GM19328 (cell line): ENCODE measurements around the gene CCDC149.
A peak's percentile ranks its signal among the peaks of the same experiment; 100 is the strongest.
"Not testable (repeated sequence)": the region's sequence is repeated elsewhere in the genome, so short reads cannot be mapped to it uniquely, and the experiment has no call there.

Source experiments
- ATAC-seq: cut with Tn5 transposase; IDR thresholded peaks from one replicate; pipeline ENCODE4 v1.9.1; 2021; ENCODE audit warnings: mild to moderate bottlenecking, moderate library complexity; ENCODE audit not compliant: unreplicated experiment

The CCDC149 gene

DNA sequence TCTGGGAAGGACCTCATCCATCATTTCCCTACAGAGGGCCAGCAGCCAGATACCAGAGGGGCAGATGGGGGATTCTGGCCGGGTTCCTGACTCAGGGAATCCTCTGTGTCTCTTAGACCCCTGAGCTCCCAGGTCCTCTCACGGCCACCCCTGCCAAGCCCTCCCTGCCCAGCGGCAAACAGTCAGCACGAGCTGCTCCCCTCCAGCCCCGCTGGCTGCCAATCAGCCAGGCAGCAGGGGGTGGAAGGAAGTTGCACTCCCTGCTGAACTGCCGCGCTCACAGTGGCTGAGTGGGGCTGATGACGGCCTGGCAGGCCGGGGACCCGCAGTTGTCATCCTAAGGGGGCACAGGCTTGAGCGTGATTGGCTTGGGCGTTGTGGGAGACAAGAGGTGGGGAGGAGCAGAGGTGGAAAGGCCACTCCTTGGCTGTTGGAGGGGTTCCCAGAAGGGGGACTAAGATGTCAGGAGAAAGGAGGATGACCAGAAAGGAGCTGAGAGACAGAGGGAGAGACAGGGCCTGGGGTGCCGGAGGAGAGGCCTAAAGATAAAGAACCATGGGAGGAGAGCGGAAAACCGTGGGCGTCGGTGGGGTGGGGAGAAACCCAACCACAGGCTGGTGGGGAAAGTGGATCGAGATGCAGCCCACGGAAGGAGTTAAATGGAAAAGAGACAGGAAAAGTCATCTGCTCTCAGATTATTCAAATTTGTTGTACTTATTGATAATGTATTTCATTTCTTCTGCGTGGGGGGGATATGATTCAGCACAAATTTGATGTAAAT is 4.4 kb upstream of the CCDC149 start:
- no peak for ATAC-seq

DNA sequence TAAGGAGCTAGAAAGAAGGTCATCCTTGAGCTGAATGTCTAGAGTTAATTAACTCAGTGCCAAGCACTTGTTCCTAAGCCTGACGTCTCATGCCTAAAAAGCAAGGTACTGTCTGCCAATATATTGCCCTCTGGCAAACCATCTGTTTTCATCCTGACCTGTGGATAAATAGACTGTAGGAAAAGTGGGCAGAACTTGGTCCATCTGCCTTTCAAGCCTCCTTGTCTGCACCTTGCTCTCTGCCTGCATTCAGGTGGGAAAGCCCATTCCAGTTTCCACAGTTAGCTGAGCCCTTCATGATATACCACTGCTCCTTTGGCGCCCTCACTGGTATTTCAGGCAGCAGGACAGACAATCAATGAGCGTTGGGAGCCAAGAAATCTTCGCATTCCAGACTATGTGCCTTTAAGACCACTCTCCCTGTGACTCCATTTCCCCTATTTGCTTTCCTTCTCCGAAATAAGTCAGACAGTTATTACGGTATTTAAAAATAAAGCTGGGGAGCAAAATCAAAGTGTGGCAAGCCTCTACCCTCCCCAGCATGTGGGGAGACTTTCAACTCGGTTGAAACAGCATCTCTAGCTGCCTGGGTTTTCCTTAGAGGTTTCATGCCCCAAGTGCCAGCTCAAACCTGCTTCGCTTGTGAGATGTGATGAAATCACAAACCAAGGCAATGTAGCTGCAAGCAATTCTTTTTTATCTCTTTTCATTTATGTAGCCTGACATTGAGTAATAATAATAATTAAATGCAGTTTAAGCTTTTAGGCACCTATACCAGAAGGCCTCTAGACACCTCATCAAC is 2.5 kb upstream of the CCDC149 start:
- no peak for ATAC-seq

GRCh38 chr4:24914460-24914859 is 1.6 kb upstream of the CCDC149 start:
- no peak for ATAC-seq

GRCh38 chr4:24913119-24913485 is 260 bp upstream of the CCDC149 start:
- no peak for ATAC-seq

- no peak for ATAC-seq
Measured at GRCh38 chr4:24910499-24910898, 2.3 kb downstream of the CCDC149 start.

DNA sequence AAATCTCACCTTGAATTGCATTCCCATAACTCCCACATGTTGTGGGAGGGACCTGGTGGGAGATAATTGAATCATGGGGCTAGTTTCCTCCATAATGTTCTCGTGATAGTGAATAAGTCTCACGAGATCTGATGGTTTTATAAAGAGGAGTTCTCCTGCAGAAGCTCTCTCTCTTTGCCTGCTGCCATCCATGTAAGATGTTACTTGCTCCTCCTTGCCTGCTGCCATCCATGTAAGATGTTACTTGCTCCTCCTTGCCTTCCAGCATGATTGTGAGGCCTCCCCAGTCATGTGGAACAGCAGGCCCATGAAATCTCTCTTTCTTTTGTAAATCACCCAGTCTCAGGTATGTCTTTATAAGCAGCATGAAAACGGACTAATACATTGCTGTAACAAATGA is 3.2 kb downstream of the CCDC149 start:
- not testable (repeated sequence) for ATAC-seq

DNA sequence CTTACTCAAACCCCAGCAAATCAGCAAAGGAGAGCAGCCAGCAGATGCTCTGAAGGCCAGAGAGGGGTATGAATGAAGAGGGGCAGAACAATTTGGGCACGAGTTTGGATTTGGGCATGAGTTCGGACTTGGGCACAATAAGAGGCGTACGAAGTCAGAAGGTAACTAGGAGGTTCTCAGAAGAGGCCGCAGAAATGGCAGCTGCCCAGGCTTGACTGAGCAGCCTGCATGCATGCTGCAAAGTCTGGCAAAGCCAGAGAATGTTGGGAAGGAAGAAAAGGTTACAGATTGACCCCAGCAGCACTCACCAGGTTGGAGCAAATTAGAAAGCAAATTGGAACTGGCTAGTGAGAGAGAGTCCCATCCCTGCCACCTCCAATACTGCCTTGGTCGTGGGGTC is 15.2 kb downstream of the CCDC149 start:
- no peak for ATAC-seq

DNA sequence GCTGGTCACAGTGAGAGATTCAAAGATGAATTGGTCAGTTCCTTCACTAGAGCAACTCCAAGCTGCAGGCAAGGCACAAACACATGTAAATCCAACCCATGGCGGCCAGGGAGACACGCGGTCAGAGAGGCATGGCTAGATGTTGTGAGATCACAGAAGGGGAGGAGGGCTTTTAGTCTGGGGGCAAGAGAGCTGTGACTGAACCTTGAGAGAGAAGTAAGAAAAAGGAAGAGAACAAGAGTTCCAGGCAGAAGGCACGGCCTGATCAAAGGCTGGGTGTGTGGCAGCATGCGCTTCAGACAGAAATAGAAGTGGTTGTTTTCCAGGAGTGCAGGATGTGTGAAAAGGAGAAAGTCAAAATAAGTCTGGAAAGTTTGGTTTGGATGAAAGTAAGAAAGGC is 15.9 kb downstream of the CCDC149 start:
- ATAC-seq = no peak

DNA sequence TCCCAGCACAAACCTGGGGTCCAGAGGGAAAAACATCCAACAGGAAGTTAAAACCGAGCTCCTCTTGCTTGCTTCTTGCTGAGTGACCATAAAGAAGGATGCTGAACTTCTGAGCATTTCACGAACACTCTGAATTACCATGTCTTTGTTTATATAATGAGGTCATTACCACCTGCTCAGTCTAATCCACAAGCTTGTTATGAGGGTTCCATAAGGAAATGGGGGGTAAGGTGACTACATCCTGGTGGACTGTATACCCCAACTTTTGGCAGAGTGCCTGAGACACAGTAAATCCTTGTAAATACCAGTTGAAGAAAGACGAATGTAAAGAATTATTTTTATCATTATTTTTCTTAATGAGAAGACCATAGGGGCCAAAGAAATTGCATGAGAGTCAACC is 16.8 kb downstream of the CCDC149 start:
- no peak for ATAC-seq

DNA sequence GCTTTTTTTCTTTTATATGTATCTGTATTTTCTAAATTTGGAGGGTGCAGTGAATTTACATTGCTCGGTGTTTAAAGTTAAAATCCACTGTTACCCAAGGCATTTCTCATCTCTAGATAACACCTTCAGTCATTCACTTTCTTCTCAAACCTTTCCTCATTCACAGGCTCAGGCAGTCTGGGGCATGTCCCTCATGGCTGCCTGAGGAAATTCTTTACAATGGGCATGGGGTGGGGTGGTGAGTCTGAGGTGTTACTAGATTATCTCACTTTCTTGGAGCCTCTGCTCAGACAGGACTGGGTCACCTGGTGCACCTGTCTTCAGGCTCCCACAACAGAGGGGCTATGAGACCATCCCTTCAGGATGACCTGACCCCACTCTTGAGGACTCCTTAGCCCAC is 17.4 kb downstream of the CCDC149 start:
- ATAC-seq = no peak

DNA sequence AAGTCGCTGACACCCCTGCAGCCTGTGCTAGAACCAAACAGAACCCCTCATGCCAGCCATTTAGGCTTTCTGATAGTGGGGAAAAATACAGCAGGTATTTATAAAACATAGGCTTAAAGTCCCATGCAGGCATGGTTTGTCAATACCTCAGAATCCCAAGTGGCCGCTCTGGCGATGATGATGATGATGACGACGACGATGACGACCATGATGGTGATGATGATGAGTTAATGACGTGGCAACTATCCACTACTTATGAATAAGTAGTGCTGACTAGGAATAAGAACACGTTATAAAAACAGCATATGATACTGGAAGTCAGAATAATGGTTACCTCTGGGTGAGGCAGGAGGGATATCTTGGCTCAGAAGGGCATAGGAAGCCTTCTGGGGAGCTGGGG is 18.0 kb downstream of the CCDC149 start:
- no peak for ATAC-seq

DNA sequence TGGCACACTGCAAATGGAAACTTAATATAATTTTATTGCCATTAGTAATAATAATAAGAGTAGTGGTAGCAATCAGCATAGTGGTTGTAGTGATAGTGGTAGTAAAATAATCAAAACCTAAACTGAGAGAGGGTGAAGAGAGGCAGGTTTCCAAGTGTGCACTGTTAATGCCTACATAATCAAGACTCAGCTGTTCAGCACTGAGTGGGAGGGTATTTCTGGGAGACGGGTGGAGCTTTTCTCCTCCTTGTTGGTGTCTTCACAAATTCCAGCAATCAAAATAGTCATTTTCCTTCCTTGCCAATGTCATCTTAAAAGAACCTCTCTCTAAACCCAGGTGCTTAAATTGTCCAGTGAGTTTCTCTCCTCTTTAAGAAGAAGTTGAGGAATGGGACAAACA is 18.6 kb downstream of the CCDC149 start:
- no peak for ATAC-seq

- ATAC-seq = no peak
Measured at GRCh38 chr4:24892778-24893177, 20.1 kb downstream of the CCDC149 start.

- ATAC-seq = no peak
Measured at GRCh38 chr4:24892278-24892677, 20.6 kb downstream of the CCDC149 start.

DNA sequence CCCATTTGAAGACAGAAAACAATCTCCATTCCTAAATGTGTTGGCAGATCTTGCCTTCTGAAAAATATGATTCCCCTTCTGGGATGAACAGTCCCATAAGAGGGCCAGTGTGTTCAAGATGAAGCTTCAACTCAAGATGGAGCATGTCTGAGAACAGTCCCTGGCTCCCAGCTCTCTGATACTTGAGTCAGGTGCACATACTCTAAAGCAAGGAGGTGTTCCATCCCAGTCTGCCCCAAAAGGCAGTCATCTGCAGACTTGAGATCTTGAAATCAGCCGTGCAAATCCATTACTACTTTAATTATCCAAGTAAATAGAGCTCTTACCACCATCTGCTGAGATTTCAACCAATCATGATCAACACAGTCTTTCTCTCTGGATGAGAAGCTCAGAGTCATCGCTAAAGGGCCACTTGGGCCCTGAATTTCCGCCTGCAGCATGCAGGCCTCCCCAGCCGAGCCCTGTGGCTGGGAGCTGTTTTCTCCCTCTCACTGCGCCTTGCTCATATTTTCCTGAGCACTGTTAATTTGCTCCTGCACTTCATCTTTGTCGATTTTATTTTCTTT is 22.2 kb downstream of the CCDC149 start:
- ATAC-seq = no peak

GRCh38 chr4:24889991-24890390 is 22.9 kb downstream of the CCDC149 start:
- ATAC-seq = peak; percentile 52

DNA sequence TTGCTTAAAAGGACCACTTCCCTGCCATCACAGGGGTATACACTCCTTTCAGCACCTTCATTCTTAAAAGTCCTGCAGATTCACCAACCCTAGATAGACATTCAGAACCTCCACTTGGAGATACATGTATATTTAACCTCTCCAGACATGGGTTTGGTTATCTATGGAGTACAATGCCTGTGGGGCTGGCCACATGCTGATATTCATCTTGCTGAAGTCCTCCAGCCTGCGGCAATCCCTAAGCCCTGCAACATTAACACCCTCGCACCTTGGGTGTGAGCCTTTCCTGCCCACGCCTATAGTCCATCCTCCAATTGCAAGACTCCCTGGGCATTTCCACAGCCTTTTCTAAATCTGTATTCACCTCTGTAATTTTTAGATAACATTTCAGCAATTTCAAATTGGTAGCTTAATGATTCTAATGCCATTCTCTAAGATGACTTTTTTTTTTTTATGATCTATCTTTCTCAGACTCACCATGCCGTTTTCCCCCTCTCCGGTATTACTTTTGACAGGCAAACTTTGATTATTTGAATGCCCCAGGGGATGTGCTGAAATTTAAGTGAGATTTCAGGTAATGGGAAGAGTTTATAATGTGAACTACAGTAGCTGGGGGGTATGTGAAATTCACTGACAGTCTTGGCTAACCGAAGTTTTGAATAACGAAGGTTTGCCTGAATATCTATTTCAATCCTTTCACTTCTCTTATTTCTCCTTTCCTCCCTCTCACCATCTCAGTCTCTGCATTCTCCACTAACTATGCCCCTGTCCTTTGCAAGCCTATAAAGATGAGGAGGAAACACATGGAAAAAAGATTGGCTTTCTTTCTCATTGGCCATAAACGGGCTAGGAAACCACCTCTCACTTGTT is 24.1 kb downstream of the CCDC149 start:
- peak; percentile 28 for ATAC-seq

GRCh38 chr4:24887881-24888430 is 24.9 kb downstream of the CCDC149 start:
- no peak for ATAC-seq

DNA sequence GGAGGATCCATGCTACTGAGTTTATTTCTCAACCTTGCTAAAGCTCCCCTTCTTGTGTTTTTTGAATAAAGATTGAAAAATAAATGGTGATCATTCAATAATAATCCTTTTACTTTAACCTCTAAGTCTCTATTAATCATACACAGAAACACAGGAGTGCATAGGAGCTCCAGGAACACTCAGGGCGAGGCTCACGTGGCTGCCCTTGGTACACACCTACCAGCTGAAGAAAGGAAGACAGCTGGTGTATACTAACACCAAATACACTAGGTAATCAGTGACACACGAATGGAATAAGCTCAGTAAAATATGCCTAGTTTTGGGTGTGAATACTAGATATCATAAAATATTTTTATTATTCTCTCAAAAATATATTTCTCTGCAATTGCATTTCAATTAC is 26.2 kb downstream of the CCDC149 start:
- ATAC-seq = no peak

DNA sequence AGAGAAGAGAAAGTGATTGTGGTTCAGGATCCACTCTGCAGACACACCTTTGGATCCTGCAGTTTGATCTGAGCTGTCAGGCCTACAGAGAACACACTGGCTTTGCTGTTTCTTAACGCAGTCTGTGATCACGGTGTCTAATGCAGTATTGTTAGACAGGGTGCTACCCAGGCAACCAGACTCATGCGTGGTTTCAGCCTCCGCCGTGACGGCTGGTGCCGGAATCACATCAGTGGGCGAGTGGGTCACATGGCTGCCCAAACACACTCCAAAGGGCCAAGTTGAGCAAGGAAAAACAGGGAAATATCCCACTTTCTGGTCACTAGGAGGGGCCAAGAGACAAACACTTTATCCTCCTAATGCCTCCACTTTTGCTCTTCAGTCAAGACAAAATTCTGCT is 27.5 kb downstream of the CCDC149 start:
- ATAC-seq = no peak

DNA sequence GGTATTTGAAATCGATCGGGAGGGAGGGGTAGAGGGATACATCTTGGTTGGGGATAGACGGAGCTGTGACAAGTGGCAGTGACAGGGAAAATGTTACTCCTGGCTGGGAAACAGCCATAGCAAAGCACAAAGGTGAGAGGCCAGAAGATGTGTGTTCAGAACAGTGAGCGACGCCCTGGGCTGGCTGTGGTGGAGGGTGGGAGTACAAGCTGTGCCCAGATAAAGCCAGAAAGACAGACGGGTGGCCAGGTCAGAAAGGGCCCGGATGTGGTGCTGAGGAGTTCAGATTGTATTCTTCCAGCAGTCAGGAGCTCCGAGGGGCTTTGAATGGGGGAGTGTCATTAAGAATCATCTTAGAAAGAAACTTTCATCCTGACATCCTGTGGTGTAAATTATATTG is 27.9 kb downstream of the CCDC149 start:
- no peak for ATAC-seq
